C4-2B (cell line): ENCODE results near the gene IL19.
"Not testable (repeated sequence)": the region's sequence is repeated elsewhere in the genome, so short reads cannot be mapped to it uniquely, and the experiment has no call there.

Experiments
- H3K27ac ChIP-seq: fragments of 450-650 bp; 2 replicates; pipeline ENCODE4 v1.5.1; 2017
- ZFX ChIP-seq: fragments of 450-650 bp; IDR thresholded peaks from 2 replicates; pipeline ENCODE4 v1.6.1; 2017
- TF ChIP-seq, protein P1 (sequence below): fragments of 450-650 bp; conservative IDR thresholded peaks from 2 replicates; pipeline ENCODE4 v1.5.1; 2017; ENCODE audit warnings: mild to moderate bottlenecking

IL19 gene

DNA sequence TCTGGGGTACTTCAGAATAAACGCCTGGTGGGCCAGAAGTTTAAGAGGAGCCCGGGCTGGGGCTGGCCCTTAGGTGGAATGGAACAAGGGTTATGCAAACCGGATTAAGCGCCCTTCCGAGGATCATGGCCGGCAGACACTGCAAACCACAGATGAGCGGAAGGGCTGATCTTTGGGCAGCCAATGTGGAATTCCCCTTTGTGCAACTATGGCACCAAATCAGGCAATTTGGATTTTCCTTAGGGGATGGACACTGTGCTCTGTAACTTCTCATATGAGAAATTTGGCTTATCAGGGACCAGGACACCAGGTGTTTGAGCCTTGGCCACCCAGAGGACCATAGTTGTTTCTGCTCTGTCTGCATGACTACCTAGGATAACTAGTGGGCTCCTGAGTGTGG, 7.5 kb downstream of the IL19 start:
- H3K27ac ChIP-seq = no peak overlapping the region
- TF ChIP-seq ZFX = no peak
- TF ChIP-seq, protein P1, sequence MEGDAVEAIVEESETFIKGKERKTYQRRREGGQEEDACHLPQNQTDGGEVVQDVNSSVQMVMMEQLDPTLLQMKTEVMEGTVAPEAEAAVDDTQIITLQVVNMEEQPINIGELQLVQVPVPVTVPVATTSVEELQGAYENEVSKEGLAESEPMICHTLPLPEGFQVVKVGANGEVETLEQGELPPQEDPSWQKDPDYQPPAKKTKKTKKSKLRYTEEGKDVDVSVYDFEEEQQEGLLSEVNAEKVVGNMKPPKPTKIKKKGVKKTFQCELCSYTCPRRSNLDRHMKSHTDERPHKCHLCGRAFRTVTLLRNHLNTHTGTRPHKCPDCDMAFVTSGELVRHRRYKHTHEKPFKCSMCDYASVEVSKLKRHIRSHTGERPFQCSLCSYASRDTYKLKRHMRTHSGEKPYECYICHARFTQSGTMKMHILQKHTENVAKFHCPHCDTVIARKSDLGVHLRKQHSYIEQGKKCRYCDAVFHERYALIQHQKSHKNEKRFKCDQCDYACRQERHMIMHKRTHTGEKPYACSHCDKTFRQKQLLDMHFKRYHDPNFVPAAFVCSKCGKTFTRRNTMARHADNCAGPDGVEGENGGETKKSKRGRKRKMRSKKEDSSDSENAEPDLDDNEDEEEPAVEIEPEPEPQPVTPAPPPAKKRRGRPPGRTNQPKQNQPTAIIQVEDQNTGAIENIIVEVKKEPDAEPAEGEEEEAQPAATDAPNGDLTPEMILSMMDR = no peak

- H3K27ac ChIP-seq = not testable (repeated sequence)
Observed at GRCh38 chr1:206778911-206779310, 8.3 kb downstream of the IL19 start.

DNA sequence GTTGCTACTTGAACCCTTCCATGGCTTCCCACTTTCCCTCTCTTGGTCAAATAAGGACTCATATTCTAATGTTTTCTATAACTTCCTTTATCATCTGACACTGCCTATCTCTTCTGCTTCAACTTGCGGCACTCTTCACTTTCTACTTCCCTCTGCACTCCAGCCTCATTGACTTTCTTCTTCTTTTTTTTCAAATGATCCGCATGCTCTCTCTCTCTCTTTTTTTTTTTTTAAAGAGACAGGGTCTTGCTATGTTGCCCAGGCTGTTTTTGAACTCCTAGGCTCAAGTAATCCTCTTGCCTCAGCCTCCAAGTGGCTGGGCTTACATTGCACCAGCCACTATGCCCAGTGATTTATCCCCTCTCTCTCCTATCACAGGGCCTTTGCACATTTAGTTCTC, 9.1 kb downstream of the IL19 start:
- TF ChIP-seq, protein P1 = no peak
- TF ChIP-seq ZFX = no peak
- H3K27ac ChIP-seq = no peak overlapping the region

GRCh38 chr1:206782448-206782847, 11.9 kb downstream of the IL19 start:
- H3K27ac ChIP-seq = no peak overlapping the region
- TF ChIP-seq, protein P1 = no peak

GRCh38 chr1:206783506-206783905, 12.9 kb downstream of the IL19 start:
- TF ChIP-seq ZFX = no peak
- TF ChIP-seq, protein P1 = no peak
- no peak overlapping the region for H3K27ac ChIP-seq

DNA sequence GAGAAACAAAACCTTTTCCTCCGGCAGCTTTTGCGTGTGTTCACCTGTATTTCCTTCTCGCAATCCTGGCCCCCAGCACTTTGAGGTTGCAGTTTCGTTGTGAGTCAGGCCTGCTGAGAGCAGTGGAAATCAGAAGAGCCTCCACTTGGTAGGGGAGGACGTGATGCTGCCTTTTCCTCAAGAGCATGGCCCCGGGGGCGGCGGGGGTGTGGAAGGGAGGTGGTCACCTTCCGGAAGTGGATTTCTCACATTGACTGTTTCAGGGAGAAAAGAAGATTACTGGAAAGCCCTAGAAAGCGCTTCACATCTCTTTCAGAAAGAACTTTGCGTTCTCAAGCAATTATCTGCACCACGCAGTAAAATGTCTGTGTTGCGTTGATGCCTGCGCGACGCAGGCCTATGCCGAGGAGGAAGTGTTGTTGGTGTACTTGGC, 13.9 kb downstream of the IL19 start:
- TF ChIP-seq ZFX = no peak
- TF ChIP-seq, protein P1 = no peak
- H3K27ac ChIP-seq = no peak overlapping the region

- TF ChIP-seq, protein P1 = no peak
- no peak for TF ChIP-seq ZFX
- no peak overlapping the region for H3K27ac ChIP-seq
Observed at GRCh38 chr1:206785182-206785765, 14.7 kb downstream of the IL19 start.

GRCh38 chr1:206786212-206786886, 15.8 kb downstream of the IL19 start:
- no peak for TF ChIP-seq ZFX
- TF ChIP-seq, protein P1 = no peak
- no peak overlapping the region for H3K27ac ChIP-seq
